K562 (cell line): Measurements from ENCODE around the gene HAGHL.

Source experiments
- BCL6 ChIP-seq: fragments of 250-450 bp; sonication (Bioruptor Pico); IDR thresholded peaks from 2 replicates; pipeline ENCODE4 v1.4.0; 2020
- MYBL2 ChIP-seq, 2 experiments: fragments of 450-650 bp in 1 of 2; sonication (generic) in 1 of 2; formaldehyde crosslinking in 1 of 2; IDR thresholded peaks; 2 replicates each; pipeline versions ENCODE4 v1.6.1 to v1.8.1; 2017 to 2022; ENCODE audit warnings: borderline replicate concordance in 1 of 2, inconsistent platforms in 1 of 2, low read depth in 1 of 2, mild to moderate bottlenecking in 1 of 2, missing genetic modification reagents in 1 of 2, moderate library complexity in 1 of 2
- NFIC ChIP-seq: fragments of 450-650 bp; IDR thresholded peaks from 2 replicates; pipeline ENCODE4 v1.6.1; 2017; ENCODE audit warnings: mild to moderate bottlenecking, inconsistent platforms
- TF ChIP-seq, protein P1 (sequence below), 2 experiments: IDR thresholded peaks; 2 replicates each; pipeline ENCODE4 v1.6.1; 2012; ENCODE audit warnings: improper control_type of control experiment in 2 of 2, low read depth in 2 of 2, low read length in 2 of 2, borderline replicate concordance in 1 of 2
- TF ChIP-seq, protein P2 (sequence below), 3 experiments: IDR thresholded peaks in 2 of 3; conservative IDR thresholded peaks in 1 of 3; 2 replicates each; pipeline ENCODE4 v1.5.1; 2011 to 2012; ENCODE audit warnings: low read length in 3 of 3, mild to moderate bottlenecking in 3 of 3, control low read depth in 2 of 3, improper control_type of control experiment in 1 of 3, inconsistent platforms in 1 of 3, low read depth in 1 of 3, mixed read lengths in 1 of 3, moderate library complexity in 1 of 3; ENCODE audit not compliant: insufficient read depth in 2 of 3

DNA sequence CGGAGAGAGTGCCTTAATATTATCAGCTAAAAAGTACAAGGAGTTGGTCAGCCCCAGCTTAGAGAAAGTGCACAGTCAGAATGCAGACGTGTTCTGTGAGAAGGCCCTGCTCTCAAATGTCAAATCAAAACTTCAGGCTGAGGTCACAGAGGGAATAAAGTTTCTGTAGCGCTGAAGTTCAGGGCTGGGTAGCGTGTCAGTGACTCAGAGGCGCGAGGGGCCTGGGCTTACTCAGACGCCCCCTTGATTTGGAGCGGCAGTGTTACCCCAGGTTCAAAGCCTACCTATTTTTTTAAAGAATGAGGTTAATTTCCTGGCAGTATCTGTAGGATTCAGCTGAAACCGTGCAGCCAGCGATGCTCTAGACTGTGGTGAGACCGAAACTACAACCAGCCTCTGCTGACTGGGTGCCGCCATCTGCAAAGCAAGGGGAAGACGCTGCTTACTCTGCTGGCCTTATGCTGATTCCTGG is 9.1 kb downstream of the HAGHL start:
- TF ChIP-seq, protein P1, sequence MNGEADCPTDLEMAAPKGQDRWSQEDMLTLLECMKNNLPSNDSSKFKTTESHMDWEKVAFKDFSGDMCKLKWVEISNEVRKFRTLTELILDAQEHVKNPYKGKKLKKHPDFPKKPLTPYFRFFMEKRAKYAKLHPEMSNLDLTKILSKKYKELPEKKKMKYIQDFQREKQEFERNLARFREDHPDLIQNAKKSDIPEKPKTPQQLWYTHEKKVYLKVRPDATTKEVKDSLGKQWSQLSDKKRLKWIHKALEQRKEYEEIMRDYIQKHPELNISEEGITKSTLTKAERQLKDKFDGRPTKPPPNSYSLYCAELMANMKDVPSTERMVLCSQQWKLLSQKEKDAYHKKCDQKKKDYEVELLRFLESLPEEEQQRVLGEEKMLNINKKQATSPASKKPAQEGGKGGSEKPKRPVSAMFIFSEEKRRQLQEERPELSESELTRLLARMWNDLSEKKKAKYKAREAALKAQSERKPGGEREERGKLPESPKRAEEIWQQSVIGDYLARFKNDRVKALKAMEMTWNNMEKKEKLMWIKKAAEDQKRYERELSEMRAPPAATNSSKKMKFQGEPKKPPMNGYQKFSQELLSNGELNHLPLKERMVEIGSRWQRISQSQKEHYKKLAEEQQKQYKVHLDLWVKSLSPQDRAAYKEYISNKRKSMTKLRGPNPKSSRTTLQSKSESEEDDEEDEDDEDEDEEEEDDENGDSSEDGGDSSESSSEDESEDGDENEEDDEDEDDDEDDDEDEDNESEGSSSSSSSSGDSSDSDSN (IDR thresholded peaks at IDR 0.05; ENCODE audit: borderline replicate concordance in 1 of 2, low read depth in 2 of 2, low read length in 2 of 2), result no peak
- no peak for TF ChIP-seq NFIC
- TF ChIP-seq, protein P2, sequence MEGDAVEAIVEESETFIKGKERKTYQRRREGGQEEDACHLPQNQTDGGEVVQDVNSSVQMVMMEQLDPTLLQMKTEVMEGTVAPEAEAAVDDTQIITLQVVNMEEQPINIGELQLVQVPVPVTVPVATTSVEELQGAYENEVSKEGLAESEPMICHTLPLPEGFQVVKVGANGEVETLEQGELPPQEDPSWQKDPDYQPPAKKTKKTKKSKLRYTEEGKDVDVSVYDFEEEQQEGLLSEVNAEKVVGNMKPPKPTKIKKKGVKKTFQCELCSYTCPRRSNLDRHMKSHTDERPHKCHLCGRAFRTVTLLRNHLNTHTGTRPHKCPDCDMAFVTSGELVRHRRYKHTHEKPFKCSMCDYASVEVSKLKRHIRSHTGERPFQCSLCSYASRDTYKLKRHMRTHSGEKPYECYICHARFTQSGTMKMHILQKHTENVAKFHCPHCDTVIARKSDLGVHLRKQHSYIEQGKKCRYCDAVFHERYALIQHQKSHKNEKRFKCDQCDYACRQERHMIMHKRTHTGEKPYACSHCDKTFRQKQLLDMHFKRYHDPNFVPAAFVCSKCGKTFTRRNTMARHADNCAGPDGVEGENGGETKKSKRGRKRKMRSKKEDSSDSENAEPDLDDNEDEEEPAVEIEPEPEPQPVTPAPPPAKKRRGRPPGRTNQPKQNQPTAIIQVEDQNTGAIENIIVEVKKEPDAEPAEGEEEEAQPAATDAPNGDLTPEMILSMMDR (IDR thresholded peaks at IDR 0.05 in 2 of 3, conservative IDR thresholded peaks at IDR 0.05 in 1 of 3; ENCODE audit: insufficient read depth in 2 of 3, low read depth in 1 of 3, low read length in 3 of 3), result no peak
- TF ChIP-seq BCL6, result no peak
- no peak for TF ChIP-seq MYBL2 (IDR thresholded peaks at IDR 0.05; ENCODE audit: low read depth)
- no peak for TF ChIP-seq MYBL2 (CRISPR knock-in tag; IDR thresholded peaks at IDR 0.05; ENCODE audit: borderline replicate concordance)
